DOHH2 (cell line): ENCODE measurements around the gene ITGB5.

Experiments used
- H3F3A ChIP-seq: fragments of 200-600 bp; sonication (generic), shearing (Covaris generic); 2 replicates; pipeline ENCODE4 v1.6.0; 2016; ENCODE audit warnings: antibody characterized with exemption, mild to moderate bottlenecking; ENCODE audit not compliant: control insufficient read depth, insufficient read depth
- H3K27ac ChIP-seq: fragments of 200-600 bp; sonication (generic); 2 replicates; pipeline ENCODE4 v1.5.1; 2014; ENCODE audit warnings: low read depth, mild to moderate bottlenecking, low read length, moderate library complexity
- H3K27me3 ChIP-seq: fragments of 200-600 bp; sonication (generic); 2 replicates; pipeline ENCODE4 v1.6.1; 2014; ENCODE audit warnings: mild to moderate bottlenecking, low read length, mixed read lengths; ENCODE audit not compliant: control insufficient read depth
- H3K36me3 ChIP-seq: fragments of 200-600 bp; sonication (generic); 2 replicates; pipeline ENCODE4 v1.6.1; 2014; ENCODE audit warnings: mild to moderate bottlenecking, low read length, moderate library complexity, mixed read lengths; ENCODE audit not compliant: control insufficient read depth
- H3K4me1 ChIP-seq: fragments of 200-600 bp; sonication (generic); 2 replicates; pipeline ENCODE4 v1.6.1; 2014; ENCODE audit warnings: mild to moderate bottlenecking, low read length, mixed read lengths; ENCODE audit not compliant: control insufficient read depth
- H3K4me2 ChIP-seq: fragments of 200-600 bp; sonication (generic); 2 replicates; pipeline ENCODE4 v1.6.0; 2014; ENCODE audit warnings: mild to moderate bottlenecking, low read length, moderate library complexity
- H3K4me3 ChIP-seq: fragments of 200-600 bp; sonication (generic); 2 replicates; pipeline ENCODE4 v1.5.1; 2014; ENCODE audit warnings: mild to moderate bottlenecking, low read length, mixed read lengths
- H3K79me2 ChIP-seq: fragments of 200-600 bp; sonication (generic); 2 replicates; pipeline ENCODE4 v1.6.1; 2014; ENCODE audit warnings: mild to moderate bottlenecking, low read length, mixed read lengths; ENCODE audit not compliant: control insufficient read depth
- H3K9me2 ChIP-seq: fragments of 200-600 bp; sonication (generic); replicated peaks from 2 replicates; pipeline ENCODE4 v1.6.1; 2014; ENCODE audit warnings: mild to moderate bottlenecking, low read length, mixed read lengths; ENCODE audit not compliant: control insufficient read depth
- H3K9me3 ChIP-seq: fragments of 200-600 bp; sonication (generic); 2 replicates; pipeline ENCODE4 v1.6.1; 2014; ENCODE audit warnings: antibody characterized with exemption, low read length, mixed read lengths; ENCODE audit not compliant: control insufficient read depth, insufficient read depth
- H4K20me1 ChIP-seq: fragments of 200-600 bp; sonication (generic); 2 replicates; pipeline ENCODE4 v1.6.0; 2014; ENCODE audit warnings: low read depth, mild to moderate bottlenecking, antibody characterized with exemption, low read length, moderate library complexity; ENCODE audit not compliant: control insufficient read depth, insufficient read depth
- EZH2phosphoT487 ChIP-seq: fragments of 200-600 bp; sonication (generic); IDR thresholded peaks from 2 replicates; pipeline ENCODE4 v1.6.1; 2017; ENCODE audit warnings: borderline replicate concordance, mild to moderate bottlenecking, antibody characterized with exemption, low read length, moderate library complexity, mixed read lengths
- TF ChIP-seq, protein P1 (sequence below): fragments of 200-600 bp; sonication (generic); IDR thresholded peaks from one replicate; pipeline ENCODE4 v1.5.1; 2014; ENCODE audit warnings: antibody characterized with exemption, mild to moderate bottlenecking, low read depth, low read length; ENCODE audit not compliant: poor library complexity, severe bottlenecking

ITGB5 gene

DNA sequence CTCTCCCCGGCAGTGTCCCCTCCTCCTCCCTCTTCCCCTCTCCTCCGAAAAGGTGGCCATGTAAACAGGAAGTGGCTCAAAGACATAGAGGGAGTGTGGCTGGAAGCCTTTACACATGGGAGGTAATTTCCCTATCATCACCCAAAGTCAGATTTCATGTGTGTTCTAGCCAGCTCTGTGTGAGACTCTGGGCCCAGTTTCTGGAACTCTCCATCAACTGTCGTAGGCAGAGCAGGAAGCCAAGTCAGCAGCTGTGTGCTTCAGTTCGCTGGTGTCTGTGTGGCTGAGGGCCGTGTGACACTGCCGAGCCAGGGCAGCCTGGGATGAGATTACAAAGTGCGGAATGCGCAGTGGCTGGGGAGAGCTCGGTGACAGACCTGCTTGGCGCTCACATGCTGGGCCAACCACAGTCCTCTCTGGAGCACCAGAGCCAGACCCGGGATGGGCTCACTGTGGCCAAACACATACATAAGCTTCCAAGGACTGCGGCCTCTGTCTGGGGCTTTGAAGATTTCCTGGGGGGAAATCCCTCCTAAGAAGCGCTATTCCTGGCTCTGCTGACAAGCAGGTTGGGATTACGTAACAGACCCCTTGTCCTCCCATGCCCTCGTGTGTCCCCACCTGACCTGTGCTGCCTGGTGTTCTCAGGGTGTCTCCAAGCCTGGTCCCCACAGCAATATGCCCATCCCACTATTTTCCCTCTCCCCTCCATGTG lies 106.2 kb downstream of the ITGB5 start:
- Histone ChIP-seq H3K9me3 (no peaks in the 10 kb centered on the region), H3K4me1 (peaks cover 7% of the 10 kb centered on the region), H3K4me3 (no peak overlapping the region), H4K20me1 (no peaks in the 10 kb centered on the region), H3K27me3 (peaks cover 10% of the 10 kb centered on the region), H3K79me2 (no peaks in the 10 kb centered on the region), H3K9me2 (no peaks in the 10 kb centered on the region), H3K27ac (no peak overlapping the region), H3F3A (no peaks in the 10 kb centered on the region), H3K36me3 (no peaks in the 10 kb centered on the region), H3K4me2 (no peak overlapping the region)
- TF ChIP-seq, protein P1, sequence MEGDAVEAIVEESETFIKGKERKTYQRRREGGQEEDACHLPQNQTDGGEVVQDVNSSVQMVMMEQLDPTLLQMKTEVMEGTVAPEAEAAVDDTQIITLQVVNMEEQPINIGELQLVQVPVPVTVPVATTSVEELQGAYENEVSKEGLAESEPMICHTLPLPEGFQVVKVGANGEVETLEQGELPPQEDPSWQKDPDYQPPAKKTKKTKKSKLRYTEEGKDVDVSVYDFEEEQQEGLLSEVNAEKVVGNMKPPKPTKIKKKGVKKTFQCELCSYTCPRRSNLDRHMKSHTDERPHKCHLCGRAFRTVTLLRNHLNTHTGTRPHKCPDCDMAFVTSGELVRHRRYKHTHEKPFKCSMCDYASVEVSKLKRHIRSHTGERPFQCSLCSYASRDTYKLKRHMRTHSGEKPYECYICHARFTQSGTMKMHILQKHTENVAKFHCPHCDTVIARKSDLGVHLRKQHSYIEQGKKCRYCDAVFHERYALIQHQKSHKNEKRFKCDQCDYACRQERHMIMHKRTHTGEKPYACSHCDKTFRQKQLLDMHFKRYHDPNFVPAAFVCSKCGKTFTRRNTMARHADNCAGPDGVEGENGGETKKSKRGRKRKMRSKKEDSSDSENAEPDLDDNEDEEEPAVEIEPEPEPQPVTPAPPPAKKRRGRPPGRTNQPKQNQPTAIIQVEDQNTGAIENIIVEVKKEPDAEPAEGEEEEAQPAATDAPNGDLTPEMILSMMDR: no peak
- TF ChIP-seq EZH2phosphoT487: no peak

DNA sequence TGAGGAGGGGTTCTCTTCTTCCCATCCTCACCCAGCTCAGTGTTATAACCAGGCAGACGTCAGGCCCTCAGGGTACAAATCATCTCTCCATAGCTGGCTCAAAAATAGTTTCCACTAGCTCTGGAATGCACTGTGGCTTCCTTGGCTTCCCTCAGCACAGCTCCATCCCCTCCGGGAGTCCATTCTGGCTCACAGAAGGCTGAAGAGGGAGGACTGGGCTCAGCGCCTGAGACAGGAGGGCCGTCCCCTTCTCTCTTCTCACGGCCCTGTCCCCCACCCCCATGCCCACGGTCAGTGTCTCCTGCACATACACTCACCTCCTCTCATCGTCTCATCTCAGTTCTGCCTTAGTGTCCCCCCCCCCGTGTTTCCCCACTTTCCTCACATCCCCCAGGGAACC lies 106.8 kb downstream of the ITGB5 start:
- no peaks in the 10 kb centered on the region for H4K20me1 ChIP-seq
- H3K27ac ChIP-seq: no peak overlapping the region
- no peaks in the 10 kb centered on the region for H3K79me2 ChIP-seq
- H3K36me3 ChIP-seq: no peaks in the 10 kb centered on the region
- no peak overlapping the region for H3K4me3 ChIP-seq
- TF ChIP-seq, protein P1: no peak
- no peak for TF ChIP-seq EZH2phosphoT487
- no peaks in the 10 kb centered on the region for H3K9me2 ChIP-seq
- H3F3A ChIP-seq: no peaks in the 10 kb centered on the region
- H3K4me2 ChIP-seq: no peak overlapping the region
- peaks cover 7% of the 10 kb centered on the region for H3K4me1 ChIP-seq
- no peaks in the 10 kb centered on the region for H3K9me3 ChIP-seq
- H3K27me3 ChIP-seq: peaks cover 11% of the 10 kb centered on the region

DNA sequence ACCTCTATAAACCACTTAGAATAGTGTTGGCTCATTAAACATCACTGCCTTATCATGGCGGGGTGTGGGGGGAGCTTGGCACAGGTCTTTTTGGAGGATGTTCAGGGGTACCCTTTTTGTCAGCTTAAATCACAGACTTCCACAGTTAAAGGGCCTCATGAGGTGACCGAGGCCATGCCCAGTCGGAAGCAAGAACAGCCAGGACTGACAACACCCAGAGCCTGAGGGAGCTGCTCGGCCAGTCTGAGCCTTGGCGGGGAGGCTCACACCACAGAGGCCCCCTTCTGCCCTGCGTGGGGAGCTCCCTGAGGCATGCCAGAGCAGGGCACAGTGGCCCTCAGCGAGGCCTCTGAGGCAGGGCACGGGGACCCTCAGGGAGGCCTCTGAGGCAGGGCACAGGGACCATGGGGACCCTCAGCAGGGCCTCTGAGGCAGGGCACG lies 107.4 kb downstream of the ITGB5 start:
- H3K36me3 ChIP-seq: no peaks in the 10 kb centered on the region
- H3K9me3 ChIP-seq: no peaks in the 10 kb centered on the region
- peaks cover 7% of the 10 kb centered on the region for H3K4me1 ChIP-seq
- H3K27ac ChIP-seq: no peak overlapping the region
- H4K20me1 ChIP-seq: no peaks in the 10 kb centered on the region
- H3K27me3 ChIP-seq: peaks cover 11% of the 10 kb centered on the region
- H3K4me3 ChIP-seq: no peak overlapping the region
- no peaks in the 10 kb centered on the region for H3K9me2 ChIP-seq
- no peaks in the 10 kb centered on the region for H3F3A ChIP-seq
- H3K4me2 ChIP-seq: no peak overlapping the region
- no peak for TF ChIP-seq EZH2phosphoT487
- TF ChIP-seq, protein P1: no peak
- H3K79me2 ChIP-seq: no peaks in the 10 kb centered on the region
